HG03097 (cell line): Measurements from ENCODE around the gene RGS7.
"Not testable (repeated sequence)": the region's sequence is repeated elsewhere in the genome, so short reads cannot be mapped to it uniquely, and the experiment has no call there.

Source experiments
- ATAC-seq: cut with Tn5 transposase; IDR thresholded peaks from one replicate; pipeline ENCODE4 v1.9.1; 2021; ENCODE audit not compliant: unreplicated experiment, low FRiP score

The RGS7 gene

DNA sequence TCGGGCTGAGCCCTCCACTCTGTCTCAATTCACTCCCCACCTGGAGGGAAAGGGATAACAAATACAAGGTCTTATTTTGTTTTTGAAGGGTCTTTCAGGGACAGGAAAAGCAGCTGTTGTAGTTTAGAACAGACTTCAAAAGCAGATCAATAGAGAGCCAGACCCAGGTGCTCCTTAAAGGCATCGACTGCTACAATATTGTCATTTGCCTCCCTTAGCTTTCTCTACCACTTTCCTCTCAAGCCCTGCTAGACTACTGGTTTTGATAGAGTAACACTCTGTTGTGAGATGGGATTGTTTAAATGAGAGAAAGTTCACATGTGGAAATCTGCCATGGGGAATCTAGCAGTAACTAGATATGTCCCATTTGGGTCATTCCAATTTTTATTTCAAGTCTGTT is 24.0 kb downstream of the RGS7 start:
- no peak for ATAC-seq

GRCh38 chr1:241332037-241332409 is 25.0 kb downstream of the RGS7 start:
- ATAC-seq, result no peak

DNA sequence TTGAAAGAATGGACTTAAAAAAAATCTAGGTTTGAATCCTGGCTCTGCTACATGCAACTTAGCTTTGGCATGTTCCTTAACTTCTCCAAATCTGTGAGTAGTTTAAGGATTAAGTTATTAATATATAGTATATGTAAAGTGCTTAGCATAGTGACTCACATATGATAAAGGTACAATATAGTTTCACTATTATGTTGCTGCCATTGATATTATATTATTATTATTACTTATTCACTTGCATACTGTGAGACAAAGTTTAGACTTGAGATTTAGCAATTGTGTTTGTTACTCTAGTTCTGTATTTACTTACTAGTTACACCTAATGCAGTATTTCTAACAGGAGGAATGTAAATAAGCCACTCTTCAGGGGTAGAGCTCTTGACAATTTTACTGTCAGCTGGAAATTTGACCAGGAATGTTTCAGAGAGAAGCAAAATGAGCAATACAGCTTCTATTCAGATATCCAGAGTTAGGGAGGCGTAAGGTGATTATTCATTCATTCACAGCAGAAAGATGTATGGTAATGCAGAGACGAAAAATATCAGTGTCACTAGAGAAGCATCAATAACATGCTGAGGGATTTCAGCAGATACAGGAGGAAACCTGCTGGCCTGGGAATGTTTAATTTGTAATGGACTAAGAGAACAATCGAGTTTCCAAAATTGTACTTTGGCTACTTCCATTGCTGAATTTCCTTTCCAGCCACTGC is 25.5 kb downstream of the RGS7 start:
- no peak for ATAC-seq

- no peak for ATAC-seq
These were observed 26.2 kb downstream of the RGS7 start for GRCh38 chr1:241330619-241331327.

GRCh38 chr1:241325456-241325855 is 31.5 kb downstream of the RGS7 start:
- no peak for ATAC-seq

GRCh38 chr1:241323514-241324195 is 33.4 kb downstream of the RGS7 start:
- ATAC-seq, result no peak

DNA sequence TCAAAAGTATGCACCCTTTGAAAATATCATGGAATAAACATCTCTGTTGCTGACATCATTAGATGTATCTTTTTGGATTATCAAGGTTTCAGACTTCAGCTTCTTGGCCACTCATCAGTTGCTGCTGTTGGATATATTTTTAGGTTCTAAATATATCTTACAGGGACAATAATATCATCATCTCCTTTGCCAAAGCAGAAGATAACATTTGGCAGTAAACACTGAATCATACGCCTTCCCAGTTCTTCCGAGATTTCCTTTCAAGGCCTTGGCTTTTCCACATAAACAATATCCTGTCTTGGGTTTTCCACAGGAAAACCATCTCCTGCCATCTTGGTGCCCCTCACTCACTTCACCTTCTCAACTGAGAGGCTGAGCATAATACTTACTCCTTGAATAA is 39.3 kb downstream of the RGS7 start:
- ATAC-seq, result no peak

GRCh38 chr1:241316372-241316771 is 40.6 kb downstream of the RGS7 start:
- ATAC-seq, result no peak

GRCh38 chr1:241311056-241311746 is 45.8 kb downstream of the RGS7 start:
- ATAC-seq, result no peak

GRCh38 chr1:241310451-241310850 is 46.6 kb downstream of the RGS7 start:
- no peak for ATAC-seq

DNA sequence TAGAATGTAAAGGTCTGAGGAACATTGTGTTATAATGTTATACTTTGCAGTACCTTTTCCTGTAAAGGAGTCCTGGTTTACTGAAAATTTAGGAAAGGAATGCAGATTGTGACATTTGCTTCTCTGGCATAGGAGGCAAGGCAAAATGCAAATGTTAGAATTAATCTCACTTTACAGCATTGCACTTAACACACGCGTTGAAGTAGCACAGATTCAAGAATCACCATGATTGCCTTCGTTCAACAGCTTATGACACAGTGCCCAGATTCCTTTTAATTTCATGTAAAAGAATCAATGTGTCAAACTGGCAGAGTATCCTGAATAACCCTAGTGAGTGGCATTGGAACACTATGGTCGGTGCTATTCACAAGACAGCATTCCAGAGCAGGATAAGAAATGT is 47.4 kb downstream of the RGS7 start:
- ATAC-seq, result no peak

- no peak for ATAC-seq
These were observed 48.5 kb downstream of the RGS7 start for GRCh38 chr1:241308471-241308870.

GRCh38 chr1:241308011-241308410 is 49.0 kb downstream of the RGS7 start:
- no peak for ATAC-seq

GRCh38 chr1:241306125-241306790 is 50.7 kb downstream of the RGS7 start:
- no peak for ATAC-seq

GRCh38 chr1:241302024-241302423 is 55.0 kb downstream of the RGS7 start:
- ATAC-seq, result not testable (repeated sequence)

- no peak for ATAC-seq
These were observed 57.7 kb downstream of the RGS7 start for GRCh38 chr1:241299347-241299746.

- no peak for ATAC-seq
These were observed 64.0 kb downstream of the RGS7 start for GRCh38 chr1:241292973-241293372.

GRCh38 chr1:241291548-241291947 is 65.5 kb downstream of the RGS7 start:
- ATAC-seq, result not testable (repeated sequence)

DNA sequence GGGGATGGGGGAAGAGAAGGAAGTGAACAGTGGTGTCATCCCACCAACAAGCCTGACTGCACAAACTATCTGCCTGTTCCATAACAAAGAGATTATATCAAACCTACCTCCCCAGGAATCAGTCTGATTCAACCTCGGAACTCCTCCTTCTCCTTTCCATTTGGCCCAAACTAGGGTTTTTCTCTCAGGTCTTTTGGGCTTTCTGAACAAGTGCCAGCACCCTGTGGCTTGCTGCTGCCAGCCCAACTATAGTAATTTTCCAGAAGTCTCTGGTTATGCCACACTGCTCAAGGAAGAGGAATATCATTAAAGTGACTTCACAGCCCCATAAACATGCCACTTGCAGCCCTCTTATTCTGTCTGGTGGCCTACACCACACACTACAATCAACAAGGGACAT is 70.5 kb downstream of the RGS7 start:
- ATAC-seq, result no peak

GRCh38 chr1:241276391-241276790 is 80.6 kb downstream of the RGS7 start:
- ATAC-seq, result no peak

DNA sequence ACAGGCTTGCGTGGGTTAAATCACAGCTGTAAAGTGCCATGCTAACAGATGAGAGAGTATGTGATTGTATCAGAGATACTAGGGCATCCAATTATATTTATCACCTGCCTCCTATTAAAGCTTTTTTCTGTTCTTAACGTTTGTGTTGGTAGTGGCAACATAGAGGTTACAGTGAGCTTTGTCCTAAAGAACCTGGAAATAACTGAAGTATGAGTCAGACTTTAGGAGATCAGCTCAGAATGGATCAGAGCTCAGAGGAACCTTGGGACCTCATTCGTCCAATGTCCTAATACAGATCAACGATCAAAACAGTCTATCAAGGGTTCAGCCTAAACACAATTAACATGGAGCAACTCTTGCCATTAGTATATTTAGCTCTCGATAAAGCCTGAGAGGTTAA is 81.0 kb downstream of the RGS7 start:
- ATAC-seq, result no peak
